Measurements from ENCODE around the gene SERPINB12.

Gene SERPINB12

DNA sequence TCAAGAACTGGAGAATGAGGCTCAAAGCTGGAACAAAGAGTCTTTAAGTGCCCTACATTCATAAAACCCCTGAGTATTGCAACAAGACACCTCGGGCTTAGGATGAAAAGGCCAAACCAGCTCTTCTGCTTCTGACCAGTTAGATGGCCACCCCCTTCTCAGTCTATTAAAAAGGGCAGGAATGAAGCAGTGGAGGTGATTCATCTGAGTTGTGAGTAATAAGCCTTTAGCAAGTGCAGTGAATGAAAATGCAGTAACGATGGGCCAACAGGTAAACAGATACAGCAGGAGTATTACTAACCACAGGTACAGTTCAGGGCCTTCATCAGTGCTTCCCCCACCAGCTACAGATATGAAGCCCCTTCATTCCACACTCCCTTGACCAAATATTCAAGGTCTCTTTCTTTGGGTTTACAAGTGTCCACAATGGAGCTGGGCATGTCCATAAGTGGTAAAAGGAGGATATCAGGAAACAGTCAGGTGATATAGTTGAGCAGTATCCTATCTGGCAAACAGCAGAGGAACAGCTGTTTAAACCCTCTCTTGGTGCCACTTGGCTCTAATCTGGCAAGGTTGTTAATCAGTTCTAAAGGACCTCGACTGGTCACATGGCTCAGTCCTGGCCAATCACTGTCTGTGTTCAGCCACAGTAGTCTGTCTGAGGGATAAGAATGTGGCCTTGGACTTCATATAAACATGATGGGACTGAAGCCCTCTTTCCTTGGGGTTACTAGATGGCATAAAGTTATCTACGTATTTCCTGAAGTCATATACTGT, 62.8 kb downstream of the SERPINB12 start:
- no peak for DNase-seq

- DNase-seq = no peak
Observed at GRCh38 chr18:63606526-63606925, 64.4 kb downstream of the SERPINB12 start.

DNA sequence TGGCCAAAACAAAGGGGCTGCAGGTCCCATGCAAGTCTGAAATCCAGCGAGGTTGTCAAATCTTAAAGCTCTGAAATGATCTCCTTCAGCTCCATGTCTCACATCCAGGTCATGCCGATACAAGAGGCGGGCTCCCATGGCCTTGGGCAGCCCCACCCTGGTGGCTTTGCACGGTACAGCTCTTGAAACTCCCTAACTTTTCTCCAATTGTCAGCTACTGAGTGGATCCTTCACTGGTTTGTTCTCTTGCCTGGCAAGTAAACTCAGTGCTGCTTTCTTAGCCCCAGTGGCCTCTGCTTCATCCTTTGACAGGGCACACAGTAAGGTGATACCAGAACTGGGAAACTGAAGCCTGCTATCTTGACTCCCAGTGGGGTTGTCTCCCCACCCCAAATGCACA, 71.3 kb downstream of the SERPINB12 start:
- DNase-seq = no peak

GRCh38 chr18:63617049-63617914, 75.1 kb downstream of the SERPINB12 start:
- DNase-seq = peak in 1 of 5 experiments; percentile 1

DNA sequence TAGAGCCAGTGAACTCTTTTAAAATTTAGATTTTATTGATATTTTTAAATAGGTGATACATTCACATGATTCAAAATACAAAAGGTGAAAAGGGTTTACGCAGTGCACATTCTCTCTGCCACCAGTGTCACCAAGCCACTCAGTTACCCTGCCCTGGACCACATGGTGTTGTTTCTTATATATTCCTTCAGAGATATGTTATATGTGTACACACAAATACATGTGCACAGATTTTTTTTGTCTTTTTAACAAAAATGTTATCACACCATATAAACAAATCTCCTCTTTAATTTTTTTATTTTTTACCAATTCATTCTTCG, 75.7 kb downstream of the SERPINB12 start:
- DNase-seq = no peak
